Stomach (tissue), 9 donors: Measurements from ENCODE around the gene CASKIN2. TPM values are rescaled to one million over a fixed set of nuclear protein-coding genes. Genes with fewer than 3 reads are reported as not detected.
"Not testable (repeated sequence)": the region's sequence is repeated elsewhere in the genome, so short reads cannot be mapped to it uniquely, and the experiment has no call there.

ENCODE experiments used
- DNase-seq, 2 donors: peaks; one replicate each; pipeline versions ENCODE4 v3.0.0 to v3.0.0-alpha.2; 2013 to 2019
- H3K27ac ChIP-seq, 5 donors: fragments of 200-600 bp in 4 of 5; sonication (generic) in 4 of 5; one replicate each; pipeline ENCODE4 v1.5.1; 2013 to 2019; ENCODE audit warnings: mild to moderate bottlenecking in 1 of 5, moderate library complexity in 1 of 5
- H3K27me3 ChIP-seq, 3 donors: fragments of 200-600 bp; sonication (generic); one replicate each; pipeline ENCODE4 v1.5.1; 2017 to 2019; ENCODE audit warnings: mixed run types in 1 of 3
- H3K36me3 ChIP-seq, 4 donors: fragments of 200-600 bp; sonication (generic); 1 replicate in 3 of 4; 2 replicates in 1 of 4; pipeline ENCODE4 v1.5.1; 2016 to 2019
- H3K4me1 ChIP-seq, 4 donors: fragments of 200-600 bp; sonication (generic); one replicate each; pipeline ENCODE4 v1.5.1; 2016 to 2019
- H3K4me3 ChIP-seq, 4 donors: fragments of 200-600 bp; sonication (generic) in 3 of 4; one replicate each; pipeline ENCODE4 v1.5.1; 2016 to 2019; ENCODE audit warnings: mild to moderate bottlenecking in 1 of 4
- H3K9me3 ChIP-seq, 4 donors: fragments of 200-600 bp; sonication (generic); one replicate each; pipeline ENCODE4 v1.5.1; 2016 to 2019
- EP300 ChIP-seq: sonication (generic); formaldehyde crosslinking; IDR thresholded peaks from one replicate; pipeline ENCODE4 v1.6.1; 2017; ENCODE audit warnings: antibody characterized with exemption
- POLR2A ChIP-seq, 4 donors: fragments of 450-650 bp; IDR thresholded peaks; one replicate each; pipeline ENCODE4 v1.6.1; 2016; ENCODE audit warnings: antibody characterized with exemption in 4 of 4, control low read depth in 2 of 4, mild to moderate bottlenecking in 1 of 4, moderate library complexity in 1 of 4
- POLR2AphosphoS5 ChIP-seq, 3 donors: sonication (generic); formaldehyde crosslinking; IDR thresholded peaks; one replicate each; pipeline ENCODE4 v1.6.1; 2016; ENCODE audit warnings: antibody characterized with exemption in 3 of 3
- WGBS, 5 donors: extraction: QIAGEN DNeasy Blood & Tissue Kit in 3 of 5; methylation state at CpG; one replicate each; pipeline versions ENCODE4 v1.1.5 to v1.1.7; 2013 to 2018; 5-methylcytosine and 5-hydroxymethylcytosine counted together
- intact Hi-C: fragments of 100-400 bp; cut with DNase I; formaldehyde crosslinking; loops from one replicate; pipeline ENCODE4 v1.15.1; 2023; ENCODE audit warnings: low total_unique reads
- polyA plus RNA-seq, 3 donors: library from polyadenylated mRNA; stranded (reverse); fragments of 200-250 nt; gene quantifications; one replicate each; pipeline ENCODE4 v1.2.3, GENCODE V29; 2013
- total RNA-seq, 5 donors: library from RNA; depleted of rRNA; stranded (reverse); fragments of >200 nt; gene quantifications; one replicate each; pipeline versions ENCODE4 v1.1.0 to v1.2.3, GENCODE V29; 2014 to 2016
- TF ChIP-seq, protein P1 (sequence below), 7 experiments: fragments of 450-650 bp in 4 of 7; fragments of 200-600 bp in 3 of 7; sonication (generic) in 3 of 7; IDR thresholded peaks; one replicate each; pipeline ENCODE4 v1.5.1; 2016 to 2019; ENCODE audit warnings: antibody characterized with exemption in 7 of 7, control low read depth in 2 of 7, mild to moderate bottlenecking in 1 of 7
- donor health status: healthy with polysubstance abuse.
- donor health status: Bipolar disorder and iron deficiency.
- donor health status: healthy.

Gene CASKIN2
- total and polyA plus RNA-seq, 8 donors, result 5.4 to 27.4 (median 12.1) TPM

DNA sequence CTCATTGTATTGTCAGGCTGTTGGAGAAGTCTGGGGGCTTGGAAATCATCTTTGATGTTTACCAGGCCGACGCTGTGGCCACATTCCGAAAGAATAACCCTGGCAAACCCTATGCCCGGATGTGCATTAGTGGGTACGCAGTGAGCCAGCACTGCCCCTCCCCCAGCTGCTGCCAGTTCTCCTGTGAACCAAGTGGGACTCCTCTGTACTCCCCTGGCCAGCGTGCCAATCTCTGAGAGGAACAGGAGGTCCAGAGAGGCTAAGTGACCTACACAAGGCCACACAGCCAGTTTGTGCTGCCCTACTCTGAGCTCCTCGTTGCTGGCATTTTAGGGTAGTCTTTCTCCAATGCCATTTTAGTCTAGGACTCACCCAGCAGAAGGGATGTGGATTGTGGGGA, 8.3 kb upstream of the CASKIN2 start:
- intact Hi-C loops, result no loop called here

DNA sequence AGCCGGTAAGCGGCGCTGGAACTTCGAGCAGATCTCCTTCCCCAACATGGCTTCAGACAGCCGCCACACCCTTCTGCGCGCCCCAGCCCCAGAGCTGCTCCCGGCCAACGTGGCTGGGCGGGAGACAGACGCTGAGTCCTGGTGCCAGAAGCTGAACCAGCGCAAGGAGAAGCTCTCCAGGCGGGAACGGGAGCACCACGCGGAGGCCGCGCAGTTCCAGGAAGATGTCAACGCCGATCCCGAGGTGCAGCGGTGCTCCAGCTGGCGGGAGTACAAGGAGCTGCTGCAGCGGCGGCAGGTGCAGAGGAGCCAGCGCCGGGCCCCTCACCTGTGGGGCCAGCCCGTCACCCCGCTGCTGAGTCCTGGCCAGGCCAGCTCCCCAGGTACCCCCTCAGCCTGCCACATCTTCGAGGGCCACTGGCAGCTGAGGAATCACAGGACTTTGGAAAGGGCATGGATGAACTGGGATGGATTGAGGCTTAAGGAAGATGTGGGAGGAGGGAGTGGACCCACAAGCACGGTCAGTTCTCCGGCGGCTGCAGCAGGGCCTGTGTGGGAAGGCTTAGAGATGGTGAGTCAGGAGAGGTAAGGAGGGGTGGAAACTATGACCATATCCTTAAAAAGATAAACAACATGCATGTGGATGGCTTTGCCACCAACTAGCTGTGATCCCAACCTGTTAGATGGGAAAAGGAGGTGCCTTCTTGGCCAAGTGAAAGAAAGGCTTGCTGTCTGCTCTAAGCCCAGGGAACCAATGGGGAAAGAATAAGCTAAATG, 6.8 kb upstream of the CASKIN2 start:
- Histone ChIP-seq H3K27me3 (peaks cover 0 to 10% (median 0%) of the 10 kb centered on the region in 3 donors), H3K4me1 (peaks cover 31 to 54% (median 39%) of the 10 kb centered on the region in 4 donors), H3K9me3 (no peaks in the 10 kb centered on the region), H3K27ac (no peak overlapping the region), H3K36me3 (peaks cover 12 to 49% (median 37%) of the 10 kb centered on the region in 4 donors), H3K4me3 (no peak overlapping the region)
- 79 to 97% (median 86%) methylated on average over 30 to 33 of the region's 33 CpGs for WGBS, 5 donors
- TF ChIP-seq POLR2A (IDR thresholded peaks at IDR 0.05) (no peak), EP300 (no peak), POLR2AphosphoS5 (IDR thresholded peaks at IDR 0.05) (no peak)
- TF ChIP-seq, protein P1, sequence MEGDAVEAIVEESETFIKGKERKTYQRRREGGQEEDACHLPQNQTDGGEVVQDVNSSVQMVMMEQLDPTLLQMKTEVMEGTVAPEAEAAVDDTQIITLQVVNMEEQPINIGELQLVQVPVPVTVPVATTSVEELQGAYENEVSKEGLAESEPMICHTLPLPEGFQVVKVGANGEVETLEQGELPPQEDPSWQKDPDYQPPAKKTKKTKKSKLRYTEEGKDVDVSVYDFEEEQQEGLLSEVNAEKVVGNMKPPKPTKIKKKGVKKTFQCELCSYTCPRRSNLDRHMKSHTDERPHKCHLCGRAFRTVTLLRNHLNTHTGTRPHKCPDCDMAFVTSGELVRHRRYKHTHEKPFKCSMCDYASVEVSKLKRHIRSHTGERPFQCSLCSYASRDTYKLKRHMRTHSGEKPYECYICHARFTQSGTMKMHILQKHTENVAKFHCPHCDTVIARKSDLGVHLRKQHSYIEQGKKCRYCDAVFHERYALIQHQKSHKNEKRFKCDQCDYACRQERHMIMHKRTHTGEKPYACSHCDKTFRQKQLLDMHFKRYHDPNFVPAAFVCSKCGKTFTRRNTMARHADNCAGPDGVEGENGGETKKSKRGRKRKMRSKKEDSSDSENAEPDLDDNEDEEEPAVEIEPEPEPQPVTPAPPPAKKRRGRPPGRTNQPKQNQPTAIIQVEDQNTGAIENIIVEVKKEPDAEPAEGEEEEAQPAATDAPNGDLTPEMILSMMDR (IDR thresholded peaks at IDR 0.05), result no peak
- DNase-seq, result no peak
- intact Hi-C loops, result no loop called here

More for the DNA sequence above, 8.3 kb upstream of the CASKIN2 start:
- no peak for TF ChIP-seq POLR2AphosphoS5 (IDR thresholded peaks at IDR 0.05)
- no peak for TF ChIP-seq POLR2A (IDR thresholded peaks at IDR 0.05)
- no peak for TF ChIP-seq EP300
- TF ChIP-seq, protein P1 (IDR thresholded peaks at IDR 0.05), result no peak
- 85 to 90% (median 87%) methylated on average over 7 of the region's 7 CpGs for WGBS, 5 donors
- H3K9me3 ChIP-seq, result no peaks in the 10 kb centered on the region
- peak overlapping the region in 1 of 5 donors; percentile 88 for H3K27ac ChIP-seq
- H3K4me3 ChIP-seq, result no peak overlapping the region
- H3K4me1 ChIP-seq, result peaks cover 27 to 54% (median 34%) of the 10 kb centered on the region in 4 donors
- H3K36me3 ChIP-seq, result peaks cover 12 to 49% (median 37%) of the 10 kb centered on the region in 4 donors
- peaks cover 0 to 10% (median 0%) of the 10 kb centered on the region in 3 donors for H3K27me3 ChIP-seq
- no peak for DNase-seq

DNA sequence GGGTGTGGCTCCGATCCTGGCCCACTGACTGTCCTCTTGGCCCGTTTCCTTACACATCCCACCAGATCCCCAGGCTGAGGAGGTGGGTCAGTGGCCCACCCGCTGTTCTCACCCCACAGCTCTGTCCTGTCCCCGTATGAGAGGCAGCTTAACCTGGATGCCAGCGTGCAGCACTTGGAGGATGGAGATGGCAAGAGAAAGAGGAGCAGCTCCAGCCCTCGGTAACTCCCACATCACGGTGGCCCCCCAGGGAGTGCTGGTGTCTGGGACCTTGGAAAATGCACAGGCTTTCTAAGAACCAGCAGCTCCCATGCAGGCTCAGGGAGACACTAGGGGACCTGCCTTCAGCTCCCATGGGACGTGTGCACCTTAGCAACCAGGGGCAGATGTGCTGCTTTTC, 6.0 kb upstream of the CASKIN2 start:
- Histone ChIP-seq H3K27me3 (peaks cover 0 to 4% (median 0%) of the 10 kb centered on the region in 3 donors), H3K36me3 (peaks cover 12 to 49% (median 37%) of the 10 kb centered on the region in 4 donors), H3K9me3 (no peaks in the 10 kb centered on the region), H3K4me3 (no peak overlapping the region), H3K4me1 (peaks cover 30 to 53% (median 38%) of the 10 kb centered on the region in 4 donors), H3K27ac (no peak overlapping the region)
- DNase-seq, result no peak
- 86 to 93% (median 90%) methylated on average over 8 of the region's 8 CpGs for WGBS, 5 donors
- no peak for TF ChIP-seq EP300
- TF ChIP-seq POLR2AphosphoS5 (IDR thresholded peaks at IDR 0.05), result no peak
- TF ChIP-seq, protein P1 (IDR thresholded peaks at IDR 0.05), result no peak
- intact Hi-C loops, result no loop called here

DNA sequence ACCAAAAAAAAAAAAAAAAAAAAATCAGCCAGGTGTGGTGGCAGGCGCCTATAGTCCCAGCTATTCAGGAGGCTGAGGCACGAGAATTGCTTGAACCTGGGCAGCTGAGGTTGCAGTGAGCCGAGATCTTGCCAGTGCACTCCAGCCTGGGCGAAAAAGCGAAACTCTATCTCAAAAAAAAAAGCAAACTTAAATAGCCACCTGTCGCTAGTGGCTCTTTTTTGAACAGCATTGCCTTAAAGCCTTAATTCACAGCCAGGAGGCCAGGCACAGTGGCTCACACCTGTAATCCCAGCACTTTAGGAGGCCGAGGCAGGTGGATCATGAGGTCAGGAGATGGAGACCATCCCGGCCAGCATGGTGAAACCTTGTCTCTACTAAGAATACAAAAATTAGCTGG, 5.1 kb upstream of the CASKIN2 start:
- H3K9me3 ChIP-seq, H3K27me3 ChIP-seq, intact Hi-C loops, DNase-seq, H3K27ac ChIP-seq, H3K4me3 ChIP-seq: not testable (repeated sequence)
- WGBS, 5 donors, result 88 to 97% (median 92%) methylated on average over 8 of the region's 8 CpGs
- H3K36me3 ChIP-seq, result peaks cover 12 to 49% (median 37%) of the 10 kb centered on the region in 4 donors
- peaks cover 24 to 54% (median 35%) of the 10 kb centered on the region in 4 donors for H3K4me1 ChIP-seq
